Activated B cell treated with CpG ODN at 0.5 μM for 24 hours (primary cell): ENCODE data around the gene WDR70. TPM values are rescaled to one million over a fixed set of nuclear protein-coding genes. Genes with fewer than 3 reads are reported as not detected.
"Not testable (repeated sequence)": the region's sequence is repeated elsewhere in the genome, so short reads cannot be mapped to it uniquely, and the experiment has no call there.

ENCODE experiments used
- ATAC-seq: fragments of 200-7000 bp; cut with Tn5 transposase; one replicate; pipeline ENCODE4 v1.10.0; 2021; ENCODE audit warnings: low read depth, mild to moderate bottlenecking, moderate library complexity
- CTCF ChIA-PET: fragments of 350-600 bp; sonication (Branson Sonifier 250); formaldehyde crosslinking; loops from one replicate; lab custom pipeline; 2021; ENCODE audit warnings: antibody characterized with exemption; lab: Charles Lee
- POLR2A ChIA-PET: fragments of 350-600 bp; sonication (Branson Sonifier 250); formaldehyde crosslinking; loops from one replicate; lab custom pipeline; 2021; ENCODE audit warnings: antibody characterized with exemption; lab: Charles Lee
- DNase-seq: peaks from one replicate; pipeline ENCODE4 v3.0.0; 2022
- H3K27ac Mint-ChIP-seq: one replicate; pipeline ENCODE4 v1.8.0; 2020; ENCODE audit warnings: mixed read lengths
- H3K27me3 Mint-ChIP-seq: one replicate; pipeline ENCODE4 v1.8.0; 2021; ENCODE audit warnings: mixed read lengths
- H3K36me3 Mint-ChIP-seq: one replicate; pipeline ENCODE4 v1.8.0; 2021; ENCODE audit warnings: low read depth, mixed read lengths
- H3K4me1 Mint-ChIP-seq: one replicate; pipeline ENCODE4 v1.8.0; 2021; ENCODE audit warnings: mixed read lengths
- H3K4me3 Mint-ChIP-seq: one replicate; pipeline ENCODE4 v1.8.0; 2020; ENCODE audit warnings: mild to moderate bottlenecking, mixed read lengths
- H3K9me3 Mint-ChIP-seq: one replicate; pipeline ENCODE4 v1.8.0; 2020; ENCODE audit warnings: mixed read lengths
- intact Hi-C: fragments of 100-400 bp; cut with micrococcal nuclease; formaldehyde crosslinking; loops from one replicate; pipeline ENCODE4 v1.15.1; 2024
- total RNA-seq: library from RNA; stranded (reverse); gene quantifications from 2 replicates; pipeline ENCODE4 v1.2.3, GENCODE V29; 2022
- TF ChIP-seq, protein P1 (sequence below): fragments of 200-600 bp; IDR thresholded peaks from one replicate; pipeline ENCODE4 v1.8.0; 2022; ENCODE audit warnings: antibody characterized with exemption, mild to moderate bottlenecking

Gene WDR70
- total RNA-seq, 1 donor from 2014 or later, result 58.6 TPM

DNA sequence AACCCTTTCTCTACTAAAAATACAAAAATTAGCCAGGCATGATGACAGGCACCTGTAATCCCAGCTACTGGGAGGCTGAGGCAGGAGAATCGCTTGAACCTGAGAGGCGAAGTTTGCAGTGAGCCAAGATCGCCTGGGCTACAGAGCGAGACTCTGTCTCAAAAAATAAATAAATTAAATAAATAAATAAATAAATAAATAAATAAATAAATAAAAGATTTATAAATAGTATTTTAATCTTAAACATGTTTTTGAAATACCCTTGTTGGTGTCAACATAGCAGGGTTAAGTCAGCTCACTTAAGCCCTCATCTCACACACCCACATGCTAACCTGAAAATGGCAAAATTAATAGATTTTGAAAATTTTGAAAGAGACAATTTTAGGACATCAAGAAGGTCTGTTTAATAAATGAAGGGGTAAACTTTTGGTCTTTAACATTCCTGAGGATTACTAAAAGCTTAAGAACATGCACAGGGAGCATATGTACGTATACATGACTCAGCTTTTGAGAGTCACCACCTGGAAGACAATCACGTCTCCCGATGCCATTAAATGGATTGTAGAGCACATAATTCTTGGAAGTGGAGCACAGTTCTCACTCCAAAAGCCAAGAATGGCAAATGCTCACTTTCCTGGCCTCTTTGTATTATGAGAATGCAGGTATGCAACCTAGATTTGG, 258.2 kb downstream of the WDR70 start:
- DNase-seq, result no peak
- POLR2A ChIA-PET, result no interaction called here
- H3K27me3 Mint-ChIP-seq, result no peaks in the 10 kb centered on the region
- intact Hi-C loops, result no loop called here
- H3K27ac Mint-ChIP-seq, result no peak overlapping the region
- H3K36me3 Mint-ChIP-seq, result peaks cover 15% of the 10 kb centered on the region
- H3K9me3 Mint-ChIP-seq, result peaks cover 2% of the 10 kb centered on the region
- TF ChIP-seq, protein P1, sequence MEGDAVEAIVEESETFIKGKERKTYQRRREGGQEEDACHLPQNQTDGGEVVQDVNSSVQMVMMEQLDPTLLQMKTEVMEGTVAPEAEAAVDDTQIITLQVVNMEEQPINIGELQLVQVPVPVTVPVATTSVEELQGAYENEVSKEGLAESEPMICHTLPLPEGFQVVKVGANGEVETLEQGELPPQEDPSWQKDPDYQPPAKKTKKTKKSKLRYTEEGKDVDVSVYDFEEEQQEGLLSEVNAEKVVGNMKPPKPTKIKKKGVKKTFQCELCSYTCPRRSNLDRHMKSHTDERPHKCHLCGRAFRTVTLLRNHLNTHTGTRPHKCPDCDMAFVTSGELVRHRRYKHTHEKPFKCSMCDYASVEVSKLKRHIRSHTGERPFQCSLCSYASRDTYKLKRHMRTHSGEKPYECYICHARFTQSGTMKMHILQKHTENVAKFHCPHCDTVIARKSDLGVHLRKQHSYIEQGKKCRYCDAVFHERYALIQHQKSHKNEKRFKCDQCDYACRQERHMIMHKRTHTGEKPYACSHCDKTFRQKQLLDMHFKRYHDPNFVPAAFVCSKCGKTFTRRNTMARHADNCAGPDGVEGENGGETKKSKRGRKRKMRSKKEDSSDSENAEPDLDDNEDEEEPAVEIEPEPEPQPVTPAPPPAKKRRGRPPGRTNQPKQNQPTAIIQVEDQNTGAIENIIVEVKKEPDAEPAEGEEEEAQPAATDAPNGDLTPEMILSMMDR, result no peak
- CTCF ChIA-PET, result no interaction called here
- no peaks in the 10 kb centered on the region for H3K4me1 Mint-ChIP-seq
- no peak overlapping the region for H3K4me3 Mint-ChIP-seq
- ATAC-seq, result no peak

DNA sequence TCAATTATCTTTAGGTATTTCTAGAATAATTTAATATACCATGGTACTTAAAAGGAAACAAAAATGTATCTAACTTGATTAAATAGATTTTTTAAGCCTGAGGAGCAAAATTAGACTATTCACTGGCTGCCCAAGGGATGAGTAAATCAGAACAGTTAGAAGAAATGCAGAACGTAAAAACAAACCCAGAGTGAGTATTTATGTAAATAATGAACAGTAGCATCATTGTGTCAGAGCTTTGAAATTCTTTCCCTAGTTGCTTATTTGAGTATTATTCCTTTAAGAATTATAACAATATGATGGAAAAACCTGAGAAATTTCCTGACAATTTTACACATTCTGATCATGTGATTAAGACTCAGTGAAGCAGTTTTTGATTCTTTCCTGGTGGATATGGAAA, 259.8 kb downstream of the WDR70 start:
- no peak overlapping the region for H3K27ac Mint-ChIP-seq
- H3K9me3 Mint-ChIP-seq, result peaks cover 3% of the 10 kb centered on the region
- H3K4me1 Mint-ChIP-seq, result no peaks in the 10 kb centered on the region
- DNase-seq (no peak), ATAC-seq (no peak)
- intact Hi-C loops, result no loop called here
- POLR2A ChIA-PET, result no interaction called here
- CTCF ChIA-PET, result no interaction called here
- peaks cover 20% of the 10 kb centered on the region for H3K36me3 Mint-ChIP-seq
- TF ChIP-seq, protein P1, result no peak
- H3K4me3 Mint-ChIP-seq, result no peak overlapping the region
- no peaks in the 10 kb centered on the region for H3K27me3 Mint-ChIP-seq

- H3K9me3 Mint-ChIP-seq, result peaks cover 14% of the 10 kb centered on the region
- intact Hi-C loops, result no loop called here
- no peak overlapping the region for H3K4me3 Mint-ChIP-seq
- TF ChIP-seq, protein P1, result no peak
- ChIA-PET POLR2A (no interaction called here), CTCF (no interaction called here)
- ATAC-seq (no peak), DNase-seq (no peak)
- peaks cover 28% of the 10 kb centered on the region for H3K36me3 Mint-ChIP-seq
- no peaks in the 10 kb centered on the region for H3K4me1 Mint-ChIP-seq
- H3K27me3 Mint-ChIP-seq, result no peaks in the 10 kb centered on the region
- H3K27ac Mint-ChIP-seq, result no peak overlapping the region
These were observed 261.0 kb downstream of the WDR70 start for GRCh38 chr5:37640088-37640487.

DNA sequence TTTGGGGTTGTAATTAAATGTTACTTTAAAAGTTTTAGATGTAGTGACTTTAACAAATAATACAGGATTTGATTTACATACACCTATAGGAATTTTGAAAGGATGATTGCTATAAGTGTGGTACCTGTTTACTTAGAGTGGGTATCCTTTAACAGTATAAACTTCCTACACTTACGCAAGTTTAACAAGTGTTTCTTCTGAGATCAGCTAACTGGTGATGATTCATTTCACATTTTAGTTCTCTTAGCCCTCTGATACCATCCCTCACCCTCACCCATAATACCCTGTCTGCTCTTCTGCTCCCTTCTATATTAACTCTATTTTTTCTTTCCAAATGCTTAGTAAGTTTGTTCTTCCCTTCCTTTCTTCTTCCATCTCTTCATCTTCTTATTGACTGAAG, 262.8 kb downstream of the WDR70 start:
- ATAC-seq, result no peak
- DNase-seq, result no peak
- intact Hi-C loops, result no loop called here
- no peak overlapping the region for H3K4me3 Mint-ChIP-seq
- H3K4me1 Mint-ChIP-seq, result no peaks in the 10 kb centered on the region
- H3K36me3 Mint-ChIP-seq, result peaks cover 37% of the 10 kb centered on the region
- H3K27me3 Mint-ChIP-seq, result no peaks in the 10 kb centered on the region
- no peak overlapping the region for H3K27ac Mint-ChIP-seq
- TF ChIP-seq, protein P1, result no peak
- H3K9me3 Mint-ChIP-seq, result peaks cover 28% of the 10 kb centered on the region
- POLR2A ChIA-PET, result no interaction called here
- CTCF ChIA-PET, result no interaction called here

DNA sequence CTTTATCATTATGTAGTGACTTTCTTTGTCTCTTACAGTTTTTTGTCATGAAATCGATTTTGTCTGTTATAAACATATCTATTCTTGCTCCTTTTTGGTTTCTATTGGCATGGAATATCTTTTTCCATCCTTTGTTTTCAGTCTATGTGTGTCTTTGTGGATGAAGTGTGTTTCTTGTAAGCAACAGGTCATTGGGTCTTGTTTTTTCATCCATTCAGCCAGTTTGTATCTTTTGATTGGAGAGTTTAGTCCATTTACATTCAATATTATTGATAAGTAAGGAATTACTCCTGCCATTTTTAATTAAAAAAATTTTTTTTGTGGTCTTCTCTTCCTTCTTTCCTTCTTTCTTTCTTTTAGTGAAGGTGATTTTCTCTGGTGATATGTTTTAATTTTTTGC, 266.6 kb downstream of the WDR70 start:
- no peak for ATAC-seq
- ChIA-PET POLR2A (no interaction called here), CTCF (no interaction called here)
- Mint-ChIP-seq H3K4me1 (no peaks in the 10 kb centered on the region), H3K4me3 (no peak overlapping the region), H3K36me3 (peaks cover 53% of the 10 kb centered on the region), H3K27me3 (no peaks in the 10 kb centered on the region), H3K27ac (no peak overlapping the region), H3K9me3 (peaks cover 31% of the 10 kb centered on the region)
- TF ChIP-seq, protein P1, result no peak
- no peak for DNase-seq
- intact Hi-C loops, result no loop called here

DNA sequence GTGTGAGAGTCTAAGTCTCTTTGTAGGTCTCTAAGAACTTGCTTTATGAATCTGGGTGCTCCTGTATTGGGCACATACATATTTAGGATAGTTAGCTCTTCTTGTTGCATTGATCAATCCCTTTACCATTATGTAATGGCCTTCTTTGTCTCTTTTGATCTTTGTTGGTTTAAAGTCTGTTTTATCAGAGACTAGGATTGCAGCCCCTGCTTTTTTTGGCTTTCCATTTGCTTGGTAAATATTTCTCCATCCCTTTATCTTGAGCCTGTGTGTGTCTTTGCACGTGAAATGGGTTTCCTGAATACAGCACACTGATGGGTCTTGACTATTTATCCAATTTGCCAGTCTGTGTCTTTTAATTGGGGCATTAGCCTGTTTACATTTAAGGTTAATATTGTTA, 275.4 kb downstream of the WDR70 start:
- CTCF ChIA-PET, H3K27me3 Mint-ChIP-seq, POLR2A ChIA-PET, H3K4me1 Mint-ChIP-seq, ATAC-seq, H3K27ac Mint-ChIP-seq, DNase-seq, intact Hi-C loops, H3K4me3 Mint-ChIP-seq: not testable (repeated sequence)
- H3K9me3 Mint-ChIP-seq, result peaks cover 23% of the 10 kb centered on the region
- peaks cover 39% of the 10 kb centered on the region for H3K36me3 Mint-ChIP-seq
